Heart right ventricle (tissue), 16 donors: ENCODE results near the gene TSKU. TPM values are rescaled to one million over a fixed set of nuclear protein-coding genes. Genes with fewer than 3 reads are reported as not detected.

ENCODE experiments used
- ATAC-seq, 8 donors: fragments of 200-7000 bp; cut with Tn5 transposase; one replicate each; pipeline ENCODE4 v1.9.1; 2020; ENCODE audit warnings: mild to moderate bottlenecking in 8 of 8, moderate library complexity in 8 of 8, moderate number of reproducible peaks in 1 of 8
- DNase-seq, 2 donors: peaks; one replicate each; pipeline ENCODE4 v3.0.0-alpha.2; 2020
- H3K27ac ChIP-seq, 10 donors: fragments of 200-600 bp; sonication (generic) in 2 of 10; one replicate each; pipeline versions ENCODE4 v1.5.0 to v1.8.0; 2020 to 2022; ENCODE audit warnings: mild to moderate bottlenecking in 3 of 10
- H3K27me3 ChIP-seq, 7 donors: fragments of 200-600 bp; one replicate each; pipeline ENCODE4 v1.8.0; 2021 to 2022; ENCODE audit warnings: mild to moderate bottlenecking in 2 of 7
- H3K36me3 ChIP-seq, 9 donors: fragments of 200-600 bp; sonication (generic) in 1 of 9; one replicate each; pipeline versions ENCODE4 v1.5.0 to v1.8.0; 2020 to 2022; ENCODE audit warnings: mild to moderate bottlenecking in 2 of 9
- H3K4me1 ChIP-seq, 9 donors: fragments of 200-600 bp; sonication (generic) in 1 of 9; one replicate each; pipeline versions ENCODE4 v1.5.0 to v1.8.0; 2020 to 2022; ENCODE audit warnings: mild to moderate bottlenecking in 4 of 9
- H3K4me3 ChIP-seq, 10 donors: fragments of 200-600 bp; sonication (generic) in 2 of 10; one replicate each; pipeline versions ENCODE4 v1.5.0 to v1.8.0; 2020 to 2022; ENCODE audit warnings: mild to moderate bottlenecking in 7 of 10, moderate library complexity in 2 of 10
- H3K9me3 ChIP-seq, 11 donors: fragments of 200-600 bp in 10 of 11; sonication (generic) in 2 of 11; one replicate each; pipeline versions ENCODE4 v1.5.0 to v1.8.0; 2013 to 2022; ENCODE audit warnings: mild to moderate bottlenecking in 2 of 11, control low read depth in 1 of 11, moderate library complexity in 1 of 11
- WGBS, 2 donors: extraction: QIAGEN DNeasy Blood & Tissue Kit; methylation state at CpG; one replicate each; pipeline ENCODE4 v1.1.7; 2013; ENCODE audit warnings: inconsistent platforms in 1 of 2; 5-methylcytosine and 5-hydroxymethylcytosine counted together
- intact Hi-C, 10 donors: fragments of 100-400 bp; cut with DNase I; formaldehyde crosslinking; loops; one replicate each; pipeline versions ENCODE4 v1.11.1 to v1.14.2; 2022
- polyA plus RNA-seq, 2 donors: library from polyadenylated mRNA; stranded (reverse); fragments of 200-250 nt; gene quantifications; one replicate each; pipeline ENCODE4 v1.2.3, GENCODE V29; 2013
- total RNA-seq, 10 donors: library from RNA; stranded (reverse); fragmentation: NEBNext Ultra II Directional in 3 of 10; extraction: Animal tissue kit (Norgen Biotek cat#: 25700) in 3 of 10; gene quantifications; one replicate each; pipeline versions ENCODE4 v1.2.1 to v1.2.4, GENCODE V29; 2021 to 2023
- TF ChIP-seq, protein P1 (sequence below), 9 donors: fragments of 200-600 bp; sonication (generic) in 2 of 9; IDR thresholded peaks; one replicate each; pipeline versions ENCODE4 v1.5.0 to v1.8.0; 2021 to 2022; ENCODE audit warnings: antibody characterized with exemption in 9 of 9, mild to moderate bottlenecking in 5 of 9, moderate library complexity in 1 of 9
- donor health status: Arrhythmogenic right ventricular cardiomyopathy.
- donor health status: ischemic (EF 13 %, LVEDD 7.1; RV severe dilation, severe dysfunction).
- donor health status: healthy with polysubstance abuse.
- donor health status: DM: no; HTN: yes; CAD: no.
- donor health status: DM: no; HTN: no; CAD: no.
- donor health status: ischemic (EF 25% LVEDD 6.9; RV normal size, moderate dysfunction).
- donor health status: ischemic (EF 25% LVEDD 5.7; RV mildly dilated, moderate dysfunction).
- donor health status: healthy.
- donor health status: DM: yes; HTN: yes; CAD: no.
- donor health status: Ischemic cardiomyopathy.
- donor health status: ischemic (EF 35%, LVEDD 5.7; RV mildly dilated, moderate dysfunction).
- donor health status: nonischemic (EF 11% LVEDD 7.7; RV severe dilation, severe dysfunction).
- donor health status: DM: yes; HTN: yes; CAD: no.
- donor health status: PGD.
- donor health status: ischemic (EF 29% LVEDD 5.4; RV normal size, mild dysfunction).
- donor health status: nonischemic (EF 23%, LVEDD 6.1; RV moderate dilation, normal function).

TSKU gene
- total and polyA plus RNA-seq, 12 donors, result 3.0 to 21.9 (median 6.8) TPM

DNA sequence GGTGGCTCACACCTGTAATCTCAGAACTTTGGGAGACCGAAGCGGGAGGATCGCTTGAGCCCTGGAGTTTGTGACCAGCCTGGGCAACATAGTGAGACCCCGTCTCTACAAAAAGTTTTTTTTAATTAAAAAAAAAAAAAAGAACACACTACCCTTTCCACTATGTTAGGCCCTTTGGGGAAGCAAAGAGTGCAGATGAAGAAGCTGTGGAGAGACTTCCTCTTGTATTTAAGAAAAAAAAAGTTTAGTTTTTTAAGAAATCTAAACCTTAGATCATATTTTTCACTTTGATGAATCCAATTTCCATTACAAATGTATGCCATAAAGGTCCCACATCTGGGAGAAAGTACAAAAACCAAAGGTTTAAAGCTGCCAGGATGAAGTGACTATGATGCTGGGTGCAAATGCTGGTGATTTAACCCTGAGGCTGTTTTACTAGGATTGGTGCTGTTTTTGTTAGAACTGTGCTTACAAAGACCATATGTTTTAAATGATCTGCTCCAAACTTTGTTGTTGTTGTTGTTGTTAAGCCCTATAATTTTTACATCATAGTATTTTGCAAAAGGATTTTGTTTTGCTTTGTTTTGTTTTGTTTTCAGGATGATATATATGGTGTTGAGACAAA lies 48.6 kb downstream of the TSKU start:
- Histone ChIP-seq H3K27ac (no peak overlapping the region), H3K27me3 (no peaks in the 10 kb centered on the region), H3K36me3 (no peaks in the 10 kb centered on the region), H3K9me3 (no peaks in the 10 kb centered on the region), H3K4me3 (no peak overlapping the region), H3K4me1 (peaks cover 0 to 35% (median 10%) of the 10 kb centered on the region in 9 donors)
- intact Hi-C loops, result no loop called here
- TF ChIP-seq, protein P1, sequence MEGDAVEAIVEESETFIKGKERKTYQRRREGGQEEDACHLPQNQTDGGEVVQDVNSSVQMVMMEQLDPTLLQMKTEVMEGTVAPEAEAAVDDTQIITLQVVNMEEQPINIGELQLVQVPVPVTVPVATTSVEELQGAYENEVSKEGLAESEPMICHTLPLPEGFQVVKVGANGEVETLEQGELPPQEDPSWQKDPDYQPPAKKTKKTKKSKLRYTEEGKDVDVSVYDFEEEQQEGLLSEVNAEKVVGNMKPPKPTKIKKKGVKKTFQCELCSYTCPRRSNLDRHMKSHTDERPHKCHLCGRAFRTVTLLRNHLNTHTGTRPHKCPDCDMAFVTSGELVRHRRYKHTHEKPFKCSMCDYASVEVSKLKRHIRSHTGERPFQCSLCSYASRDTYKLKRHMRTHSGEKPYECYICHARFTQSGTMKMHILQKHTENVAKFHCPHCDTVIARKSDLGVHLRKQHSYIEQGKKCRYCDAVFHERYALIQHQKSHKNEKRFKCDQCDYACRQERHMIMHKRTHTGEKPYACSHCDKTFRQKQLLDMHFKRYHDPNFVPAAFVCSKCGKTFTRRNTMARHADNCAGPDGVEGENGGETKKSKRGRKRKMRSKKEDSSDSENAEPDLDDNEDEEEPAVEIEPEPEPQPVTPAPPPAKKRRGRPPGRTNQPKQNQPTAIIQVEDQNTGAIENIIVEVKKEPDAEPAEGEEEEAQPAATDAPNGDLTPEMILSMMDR (IDR thresholded peaks at IDR 0.05), result no peak
- 96 to 100% methylated on average over 4 of the region's 4 CpGs for WGBS, 2 donors
- DNase-seq (no peak), ATAC-seq (no peak)

DNA sequence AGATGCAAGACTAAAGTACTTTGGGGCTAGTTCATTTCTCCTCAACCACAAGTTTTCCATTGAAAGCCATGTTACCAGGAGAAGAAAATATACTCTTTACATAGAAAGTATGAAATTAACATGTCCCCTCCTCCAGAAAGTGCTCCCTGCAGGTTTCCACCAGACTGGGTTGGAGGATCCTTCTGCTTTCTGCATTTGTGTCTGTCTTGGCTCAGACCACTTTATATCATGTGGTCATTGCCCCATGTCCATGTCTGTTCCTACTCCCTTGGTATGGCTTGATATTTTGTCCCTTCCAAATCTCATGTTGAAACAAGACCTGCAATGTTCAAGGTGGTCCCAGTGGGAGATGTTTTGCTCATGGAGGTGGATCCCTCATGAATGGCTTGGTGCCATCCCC lies 49.2 kb downstream of the TSKU start:
- intact Hi-C loops, result no loop called here
- ATAC-seq (no peak), DNase-seq (no peak)
- TF ChIP-seq, protein P1 (IDR thresholded peaks at IDR 0.05), result no peak
- H3K4me1 ChIP-seq, result peaks cover 0 to 38% (median 15%) of the 10 kb centered on the region in 9 donors
- H3K36me3 ChIP-seq, result no peaks in the 10 kb centered on the region
- no peak overlapping the region for H3K27ac ChIP-seq
- no peaks in the 10 kb centered on the region for H3K27me3 ChIP-seq
- no peak overlapping the region for H3K4me3 ChIP-seq
- no peaks in the 10 kb centered on the region for H3K9me3 ChIP-seq

DNA sequence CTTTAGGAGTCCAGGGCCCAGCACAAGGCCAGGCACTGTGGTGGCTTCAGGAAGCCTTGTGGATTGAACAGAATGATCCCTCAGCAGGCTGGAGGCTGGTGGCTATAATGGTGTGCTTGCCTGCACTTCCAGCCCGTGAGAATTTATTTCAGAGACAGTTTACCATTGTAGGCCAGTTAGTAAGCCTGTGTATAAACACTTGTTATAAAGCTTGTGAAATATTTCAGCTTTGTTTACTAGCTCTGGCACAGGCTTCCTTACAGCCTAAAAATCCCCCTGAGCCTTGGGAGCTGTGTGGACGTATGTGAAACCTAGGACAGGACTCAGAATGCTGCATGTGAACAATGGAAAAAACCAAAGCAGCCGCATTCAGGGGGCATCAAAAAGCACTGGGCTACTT lies 51.0 kb downstream of the TSKU start:
- Histone ChIP-seq H3K27me3 (no peaks in the 10 kb centered on the region), H3K36me3 (no peaks in the 10 kb centered on the region), H3K4me1 (peaks cover 6 to 53% (median 30%) of the 10 kb centered on the region in 9 donors), H3K4me3 (no peak overlapping the region), H3K9me3 (no peaks in the 10 kb centered on the region), H3K27ac (no peak overlapping the region)
- WGBS, 2 donors, result 88% methylated on average over 3 of the region's 3 CpGs
- intact Hi-C loops, result no loop called here
- no peak for ATAC-seq
- DNase-seq, result no peak
- TF ChIP-seq, protein P1 (IDR thresholded peaks at IDR 0.05), result no peak

DNA sequence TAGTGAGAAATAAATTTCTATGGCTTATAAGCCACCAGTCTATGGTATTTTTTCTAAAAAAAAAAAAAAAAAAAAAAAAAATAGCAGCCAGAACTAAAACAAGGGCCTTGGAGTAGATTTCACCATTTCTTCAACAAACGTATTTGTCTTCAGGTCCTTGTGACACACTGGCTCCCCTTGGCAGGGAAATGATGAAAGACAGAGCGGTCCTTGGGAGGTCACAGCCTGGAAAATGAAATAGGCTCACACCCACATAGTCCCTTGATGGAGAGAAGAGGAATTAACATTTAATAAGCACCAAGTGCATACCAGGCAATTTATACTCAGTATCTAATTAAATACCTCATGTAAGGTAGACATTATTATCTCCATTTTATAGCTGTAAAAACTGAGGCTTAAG lies 51.9 kb downstream of the TSKU start:
- no peaks in the 10 kb centered on the region for H3K36me3 ChIP-seq
- TF ChIP-seq, protein P1 (IDR thresholded peaks at IDR 0.05), result no peak
- H3K9me3 ChIP-seq, result no peaks in the 10 kb centered on the region
- H3K4me1 ChIP-seq, result peaks cover 6 to 55% (median 30%) of the 10 kb centered on the region in 9 donors
- H3K27me3 ChIP-seq, result no peaks in the 10 kb centered on the region
- WGBS, 2 donors, result 95% methylated on average over 2 of the region's 2 CpGs
- DNase-seq (no peak), ATAC-seq (no peak)
- intact Hi-C loops, result no loop called here
- H3K27ac ChIP-seq, result no peak overlapping the region
- no peak overlapping the region for H3K4me3 ChIP-seq
